ENCODE measurements around the gene PRRX1.
A peak's percentile ranks its signal among the peaks of the same experiment; 100 is the strongest.

The PRRX1 gene

DNA sequence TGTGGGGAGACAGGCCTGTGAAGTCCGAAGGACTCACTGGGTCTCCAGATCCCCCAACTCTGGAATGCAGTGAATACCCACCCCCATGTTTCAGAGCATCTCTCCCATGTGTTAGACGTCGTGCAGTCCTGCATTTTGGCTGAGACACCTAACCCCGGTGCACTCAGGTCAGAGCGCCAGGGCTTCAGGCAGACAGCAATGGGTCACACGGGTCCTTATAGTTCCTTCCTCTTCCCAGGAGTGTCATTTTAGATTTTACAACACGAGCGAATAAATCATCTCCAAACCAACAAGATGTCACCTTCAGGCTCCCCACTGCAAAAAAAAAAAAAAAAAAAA lies 5.1 kb downstream of the PRRX1 start:
- no peak for DNase-seq (ENCODE audit: low read depth in 1 of 2, low spot score in 1 of 2)
- in situ Hi-C loops (cut with HindIII; ENCODE audit: low pct_unique_long_range_greater_than_20kb, low sequenced_read_pairs) = no loop called here
- TF ChIP-seq JUND (IDR thresholded peaks at IDR 0.05; ENCODE audit: low read depth) = no peak

DNA sequence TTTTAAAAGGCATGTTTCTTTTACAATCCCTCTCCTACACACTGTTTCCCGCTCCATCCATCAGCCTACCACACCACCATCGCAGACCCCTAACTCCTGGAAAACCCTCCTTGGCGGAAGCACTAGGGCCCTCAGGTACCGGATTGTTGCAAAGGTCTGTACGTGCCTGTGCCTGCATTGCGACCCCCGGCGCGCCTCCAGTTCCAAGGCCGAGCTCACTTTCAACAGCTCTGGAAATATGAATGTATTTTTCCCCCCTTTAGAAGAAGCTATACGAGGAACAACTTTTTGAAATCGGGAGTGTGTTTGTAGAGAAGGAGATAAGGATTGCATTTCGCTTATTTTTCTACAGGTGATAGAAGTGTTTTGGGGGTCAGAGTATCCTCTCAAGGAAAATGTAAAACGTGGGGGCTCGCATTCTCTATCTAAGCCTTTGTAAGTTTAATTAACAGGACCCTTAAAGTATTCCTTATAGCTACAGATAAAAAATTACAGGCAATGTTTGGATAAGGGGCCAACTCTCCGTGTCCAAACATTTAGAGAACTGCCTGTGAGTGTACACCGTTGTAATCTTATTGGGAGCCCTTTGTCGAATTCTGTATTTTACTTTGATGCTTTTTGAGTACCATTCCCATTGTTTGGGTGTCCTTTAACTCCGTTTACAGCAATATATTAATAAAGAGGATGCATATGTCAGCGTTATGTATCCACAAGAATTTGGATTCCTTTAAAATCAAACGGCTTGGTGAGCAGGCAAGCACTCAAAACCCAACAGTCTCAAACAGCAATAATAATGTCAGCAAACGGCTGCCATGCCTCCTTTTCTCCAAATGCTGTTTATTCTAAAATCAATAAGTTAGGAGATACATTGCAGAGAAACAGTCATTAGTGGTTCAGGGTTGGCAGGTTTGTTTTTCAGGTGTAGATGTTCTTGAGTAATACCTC lies 5.9 kb downstream of the PRRX1 start:
- in situ Hi-C loops (cut with HindIII; ENCODE audit: low pct_unique_long_range_greater_than_20kb, low sequenced_read_pairs) = no loop called here
- DNase-seq (ENCODE audit: low read depth in 1 of 2, low spot score in 1 of 2) = no peak
- no peak for TF ChIP-seq JUND (IDR thresholded peaks at IDR 0.05; ENCODE audit: low read depth)

DNA sequence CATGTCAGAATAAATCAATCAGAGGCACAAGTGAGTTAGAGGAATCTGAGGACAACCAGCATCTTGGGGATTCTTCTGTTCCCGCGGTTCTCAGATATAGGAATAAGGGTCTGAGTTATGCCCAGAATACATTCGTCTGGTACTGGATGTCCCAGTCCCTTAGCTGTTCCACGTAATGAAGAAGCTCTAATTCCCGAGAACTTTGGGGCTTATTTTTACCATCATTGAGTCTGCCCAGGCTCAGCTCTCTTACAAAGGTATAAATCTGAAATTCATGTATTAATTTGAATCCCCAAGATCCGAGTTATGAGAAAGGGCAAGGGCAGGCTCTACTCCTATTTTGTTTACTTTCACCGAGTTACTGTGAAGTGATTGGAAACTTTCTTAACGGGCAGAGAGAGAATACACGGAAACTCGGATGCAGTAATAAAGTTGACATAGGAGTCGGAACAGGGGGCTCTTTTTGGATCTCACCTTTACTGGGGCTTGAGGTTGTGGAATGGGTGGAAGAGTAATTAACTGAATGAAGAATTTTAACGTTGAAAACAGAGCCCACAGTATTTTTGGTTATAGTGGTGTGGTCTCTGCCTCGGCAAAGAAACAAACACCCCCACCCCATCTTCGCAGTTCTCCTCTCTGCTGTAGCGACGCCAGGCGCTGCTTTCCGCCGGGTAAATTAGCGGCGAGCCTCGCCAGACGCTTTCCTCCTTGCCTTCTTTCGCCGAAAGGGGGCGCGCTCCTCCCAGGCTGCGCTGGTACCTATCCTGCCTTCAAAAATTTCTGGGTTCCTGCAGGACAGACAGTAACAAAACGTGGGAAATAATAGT lies 7.1 kb downstream of the PRRX1 start:
- in situ Hi-C loops (cut with HindIII; ENCODE audit: low pct_unique_long_range_greater_than_20kb, low sequenced_read_pairs) = no loop called here
- no peak for TF ChIP-seq JUND (IDR thresholded peaks at IDR 0.05; ENCODE audit: low read depth)
- peak in 1 of 2 experiments; percentile 14 for DNase-seq (ENCODE audit: low read depth in 1 of 2, low spot score in 1 of 2)

DNA sequence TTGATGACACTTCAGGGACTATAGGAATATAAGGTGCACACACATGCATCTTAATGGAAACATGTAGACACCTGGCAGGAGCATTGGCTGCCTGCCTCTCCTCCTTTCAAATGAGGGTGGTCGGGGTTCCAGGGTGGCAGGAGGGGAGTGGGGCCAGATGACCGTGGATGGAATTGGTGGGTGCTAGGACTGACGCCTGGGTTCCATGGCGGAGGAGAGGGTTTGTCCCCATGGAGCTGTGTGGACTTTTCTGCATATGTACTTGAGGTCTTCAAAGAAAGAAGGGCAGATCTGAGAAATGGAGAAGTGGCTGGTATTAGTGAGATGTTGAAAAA lies 7.7 kb downstream of the PRRX1 start:
- in situ Hi-C loops (cut with HindIII; ENCODE audit: low pct_unique_long_range_greater_than_20kb, low sequenced_read_pairs) = no loop called here
- DNase-seq (ENCODE audit: low read depth in 1 of 2, low spot score in 1 of 2) = no peak
- no peak for TF ChIP-seq JUND (IDR thresholded peaks at IDR 0.05; ENCODE audit: low read depth)

DNA sequence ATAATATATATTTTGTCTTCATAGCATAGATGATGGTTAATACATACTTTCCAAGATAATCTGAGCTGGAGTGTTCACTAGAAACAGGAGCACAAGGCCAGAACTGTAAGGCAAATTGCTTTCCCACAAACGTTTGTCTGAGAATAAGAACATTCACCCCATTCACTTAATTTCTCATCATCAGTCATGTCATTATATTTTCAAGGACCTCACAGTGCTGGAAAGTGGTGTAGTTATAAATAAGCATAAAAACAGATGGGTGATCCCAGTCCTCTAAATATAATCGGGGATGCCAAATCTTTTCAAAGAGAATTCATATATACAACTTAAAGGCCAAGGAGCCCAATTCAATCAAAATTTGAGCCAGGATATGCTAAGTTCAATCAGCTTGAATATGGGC lies 8.4 kb downstream of the PRRX1 start:
- in situ Hi-C loops (cut with HindIII; ENCODE audit: low pct_unique_long_range_greater_than_20kb, low sequenced_read_pairs) = no loop called here
- no peak for TF ChIP-seq JUND (IDR thresholded peaks at IDR 0.05; ENCODE audit: low read depth)
- DNase-seq (ENCODE audit: low read depth in 1 of 2, low spot score in 1 of 2) = no peak

DNA sequence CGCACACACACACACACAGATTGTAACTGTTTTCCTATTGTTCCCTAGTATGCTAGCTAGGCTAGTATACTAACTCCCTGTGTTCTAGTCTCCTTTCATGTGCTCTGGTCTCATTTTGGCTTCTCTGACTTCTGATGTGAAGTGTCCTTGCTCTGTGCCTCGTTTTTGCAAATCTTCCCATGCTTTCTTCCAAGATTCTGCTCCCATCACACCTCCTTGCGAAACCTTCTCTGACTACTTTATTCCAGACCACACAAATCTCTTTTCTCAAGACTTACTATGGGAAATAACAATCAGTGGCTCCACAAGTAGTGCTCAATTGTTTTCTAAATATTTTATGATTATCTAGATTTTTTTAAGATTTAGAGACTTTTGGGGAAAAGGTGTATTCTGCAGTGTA lies 10.3 kb downstream of the PRRX1 start:
- TF ChIP-seq JUND (IDR thresholded peaks at IDR 0.05; ENCODE audit: low read depth) = no peak
- DNase-seq (ENCODE audit: low read depth in 1 of 2, low spot score in 1 of 2) = no peak
- in situ Hi-C loops (cut with HindIII; ENCODE audit: low pct_unique_long_range_greater_than_20kb, low sequenced_read_pairs) = no loop called here

DNA sequence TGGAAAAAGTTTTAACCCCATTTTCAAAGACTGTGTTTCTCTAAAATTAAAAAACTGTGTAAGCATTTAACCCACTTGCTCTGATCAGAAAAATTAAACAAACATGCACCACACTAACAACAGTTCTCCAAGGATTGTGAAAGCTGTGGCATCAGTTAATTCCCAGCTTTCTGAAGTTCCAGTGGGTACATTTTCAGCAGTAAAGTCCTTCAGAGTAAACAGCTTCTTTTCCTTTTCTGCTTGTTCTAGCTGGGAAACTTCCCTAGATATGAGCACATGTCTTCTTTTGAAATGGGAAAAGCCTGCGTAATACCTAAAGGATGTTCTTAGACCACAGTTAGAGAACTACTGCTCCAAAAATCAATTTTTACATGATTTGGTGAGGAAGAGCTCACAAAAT lies 11.1 kb downstream of the PRRX1 start:
- DNase-seq (ENCODE audit: low read depth in 1 of 2, low spot score in 1 of 2) = no peak
- no peak for TF ChIP-seq JUND (IDR thresholded peaks at IDR 0.05; ENCODE audit: low read depth)
- in situ Hi-C loops (cut with HindIII; ENCODE audit: low pct_unique_long_range_greater_than_20kb, low sequenced_read_pairs) = no loop called here

DNA sequence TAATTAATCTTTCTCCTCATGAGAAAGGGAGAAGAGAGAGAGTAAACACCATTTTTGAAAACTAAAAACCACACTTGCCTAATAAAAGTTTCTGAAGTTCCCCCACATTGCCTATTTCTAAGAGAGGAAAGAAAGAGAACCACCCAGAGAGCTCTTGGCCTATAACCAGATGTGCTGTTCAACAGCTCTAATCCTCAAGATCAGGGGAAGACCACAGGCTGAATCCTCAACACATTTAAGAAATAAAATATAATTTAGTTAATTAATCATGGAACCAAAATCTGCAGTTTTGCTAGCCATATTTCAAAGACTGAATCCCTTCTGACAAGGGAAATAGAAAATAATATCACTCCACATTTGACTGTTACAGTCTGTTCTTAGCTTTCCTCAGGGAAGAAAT lies 11.9 kb downstream of the PRRX1 start:
- no peak for TF ChIP-seq JUND (IDR thresholded peaks at IDR 0.05; ENCODE audit: low read depth)
- no peak for DNase-seq (ENCODE audit: low read depth in 1 of 2, low spot score in 1 of 2)
- in situ Hi-C loops (cut with HindIII; ENCODE audit: low pct_unique_long_range_greater_than_20kb, low sequenced_read_pairs) = no loop called here

DNA sequence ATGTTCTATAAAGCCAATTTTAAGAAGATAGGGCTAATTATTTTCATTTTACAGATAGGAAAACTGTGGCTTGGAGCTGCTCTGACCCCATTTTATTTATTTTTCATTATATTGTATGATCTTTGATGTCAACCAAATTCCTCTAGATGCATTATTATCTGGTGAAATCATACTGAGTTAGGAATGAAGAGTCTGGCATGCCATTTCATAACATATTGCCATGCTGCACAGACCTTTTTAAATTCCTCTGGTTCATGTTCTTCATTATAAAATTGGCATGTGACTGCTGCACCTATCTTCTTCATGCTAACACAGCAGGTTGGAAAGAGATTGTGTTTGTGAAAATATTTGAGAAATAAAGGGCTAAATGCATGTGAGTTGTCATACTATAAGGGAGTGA lies 12.7 kb downstream of the PRRX1 start:
- DNase-seq (ENCODE audit: low read depth in 1 of 2, low spot score in 1 of 2) = no peak
- in situ Hi-C loops (cut with HindIII; ENCODE audit: low pct_unique_long_range_greater_than_20kb, low sequenced_read_pairs) = no loop called here
- no peak for TF ChIP-seq JUND (IDR thresholded peaks at IDR 0.05; ENCODE audit: low read depth)

DNA sequence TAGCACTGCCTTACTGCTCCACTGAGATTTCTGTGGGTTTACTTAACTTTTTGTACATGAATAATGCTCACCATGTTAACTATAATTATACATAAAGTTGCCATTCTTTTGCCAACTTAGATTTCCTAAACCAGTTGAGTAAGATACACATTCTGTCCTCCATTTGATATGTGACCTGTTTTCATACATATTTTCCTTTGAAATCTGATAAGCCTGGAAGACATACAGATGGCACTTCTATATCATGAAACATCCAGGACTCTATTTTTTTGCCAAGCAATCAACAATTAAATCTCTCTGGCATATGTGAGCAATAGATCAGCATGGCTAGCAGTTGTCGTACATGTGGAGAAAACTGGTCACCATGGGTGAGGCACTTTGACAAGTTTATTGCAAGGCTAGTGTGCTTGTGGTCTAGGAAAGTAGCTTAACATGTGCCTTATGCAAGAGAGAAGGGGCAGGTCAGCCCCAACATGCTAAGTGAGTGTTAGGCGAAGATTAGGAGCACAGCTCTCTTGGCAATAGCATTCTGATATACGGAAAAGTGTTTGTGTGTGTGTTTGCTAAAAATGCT lies 14.2 kb downstream of the PRRX1 start:
- TF ChIP-seq JUND (IDR thresholded peaks at IDR 0.05; ENCODE audit: low read depth) = no peak
- DNase-seq (ENCODE audit: low read depth in 1 of 2, low spot score in 1 of 2) = no peak
- in situ Hi-C loops (cut with HindIII; ENCODE audit: low pct_unique_long_range_greater_than_20kb, low sequenced_read_pairs) = no loop called here

DNA sequence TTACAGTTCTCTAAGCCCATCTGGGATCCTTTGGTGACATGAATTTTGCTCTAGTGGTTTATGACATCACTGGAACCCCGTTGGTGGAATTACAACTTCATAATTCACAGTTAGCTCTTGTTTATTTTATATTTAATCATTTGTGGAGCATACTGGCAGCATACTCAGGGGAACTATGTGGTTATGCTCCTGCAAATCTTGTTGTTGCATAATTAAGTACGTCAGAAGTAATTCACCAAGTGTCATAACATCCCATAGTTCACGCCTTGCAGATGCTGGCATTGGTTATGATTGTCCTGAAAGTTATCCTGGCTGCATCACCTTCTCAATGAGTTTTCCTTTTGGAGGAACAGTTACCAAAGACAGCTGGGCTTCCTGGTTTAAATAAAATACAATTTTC lies 16.5 kb downstream of the PRRX1 start:
- in situ Hi-C loops (cut with HindIII; ENCODE audit: low pct_unique_long_range_greater_than_20kb, low sequenced_read_pairs) = no loop called here
- TF ChIP-seq JUND (IDR thresholded peaks at IDR 0.05; ENCODE audit: low read depth) = no peak
- DNase-seq (ENCODE audit: low read depth in 1 of 2, low spot score in 1 of 2) = no peak

DNA sequence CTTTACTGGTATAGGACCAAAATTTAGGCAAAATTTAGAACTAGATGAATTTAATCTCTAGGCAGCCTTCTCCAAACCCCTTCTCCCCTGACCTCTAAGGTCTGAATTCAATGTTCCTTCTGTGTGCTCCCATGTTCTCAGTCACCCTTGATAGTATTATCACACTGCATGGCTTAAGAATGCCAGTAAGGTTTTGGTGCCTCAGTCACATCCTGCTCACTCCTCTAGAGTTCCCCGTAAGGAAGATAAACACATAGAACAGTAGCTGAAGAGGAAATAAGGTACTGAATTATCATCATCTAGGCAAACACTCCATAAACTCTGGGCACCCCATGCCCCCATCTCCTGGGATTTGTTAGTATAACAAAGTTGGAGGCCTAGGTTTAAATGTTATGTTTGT lies 18.2 kb downstream of the PRRX1 start:
- TF ChIP-seq JUND (IDR thresholded peaks at IDR 0.05; ENCODE audit: low read depth) = no peak
- no peak for DNase-seq (ENCODE audit: low read depth in 1 of 2, low spot score in 1 of 2)
- in situ Hi-C loops (cut with HindIII; ENCODE audit: low pct_unique_long_range_greater_than_20kb, low sequenced_read_pairs) = no loop called here

DNA sequence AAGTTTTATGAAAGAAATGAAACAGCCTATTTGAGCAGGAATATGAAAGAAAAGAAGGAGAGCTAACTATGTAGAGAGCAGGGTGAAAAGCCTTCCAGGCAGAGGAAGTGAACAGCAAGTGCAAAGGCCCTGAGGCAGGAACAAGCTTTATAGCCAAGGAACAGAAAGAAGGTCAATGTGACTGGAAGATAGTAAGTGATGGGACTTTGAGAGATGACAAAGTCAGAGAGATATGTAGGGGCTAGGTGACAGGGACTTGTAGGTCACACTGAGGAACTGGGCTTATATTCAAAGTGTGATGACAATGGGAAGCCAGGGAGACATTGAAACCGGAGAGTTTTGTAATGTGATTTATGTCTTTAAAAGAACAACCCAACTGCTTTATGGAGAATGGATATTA lies 18.9 kb downstream of the PRRX1 start:
- TF ChIP-seq JUND (IDR thresholded peaks at IDR 0.05; ENCODE audit: low read depth) = no peak
- in situ Hi-C loops (cut with HindIII; ENCODE audit: low pct_unique_long_range_greater_than_20kb, low sequenced_read_pairs) = no loop called here
- DNase-seq (ENCODE audit: low read depth in 1 of 2, low spot score in 1 of 2) = no peak
